GM18861 (cell line): ENCODE data around the gene PHF12.

ENCODE experiments used
- ATAC-seq: cut with Tn5 transposase; IDR thresholded peaks from one replicate; pipeline ENCODE4 v1.9.1; 2021; ENCODE audit not compliant: unreplicated experiment

PHF12 gene

DNA sequence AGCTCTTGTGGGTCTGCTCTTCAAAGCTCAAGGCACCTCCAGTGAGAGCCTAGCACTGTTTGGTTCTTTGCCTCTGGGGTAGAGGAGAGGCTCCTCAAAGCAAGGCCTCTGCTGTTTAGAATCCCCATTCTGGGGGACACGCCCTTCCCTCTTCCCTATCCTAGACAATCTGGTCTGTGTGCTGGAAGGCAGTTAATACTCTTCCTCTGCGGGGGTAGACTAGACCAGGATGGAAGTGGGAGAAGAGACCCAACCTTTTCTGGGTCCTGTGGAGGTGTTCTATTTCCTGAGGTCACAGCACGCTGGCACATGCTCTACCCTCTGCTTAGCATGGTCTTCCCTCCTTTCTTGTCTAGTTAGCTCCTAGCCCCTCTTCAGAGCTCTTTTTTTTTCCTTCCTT lies 88.8 kb downstream of the PHF12 start:
- ATAC-seq = no peak

DNA sequence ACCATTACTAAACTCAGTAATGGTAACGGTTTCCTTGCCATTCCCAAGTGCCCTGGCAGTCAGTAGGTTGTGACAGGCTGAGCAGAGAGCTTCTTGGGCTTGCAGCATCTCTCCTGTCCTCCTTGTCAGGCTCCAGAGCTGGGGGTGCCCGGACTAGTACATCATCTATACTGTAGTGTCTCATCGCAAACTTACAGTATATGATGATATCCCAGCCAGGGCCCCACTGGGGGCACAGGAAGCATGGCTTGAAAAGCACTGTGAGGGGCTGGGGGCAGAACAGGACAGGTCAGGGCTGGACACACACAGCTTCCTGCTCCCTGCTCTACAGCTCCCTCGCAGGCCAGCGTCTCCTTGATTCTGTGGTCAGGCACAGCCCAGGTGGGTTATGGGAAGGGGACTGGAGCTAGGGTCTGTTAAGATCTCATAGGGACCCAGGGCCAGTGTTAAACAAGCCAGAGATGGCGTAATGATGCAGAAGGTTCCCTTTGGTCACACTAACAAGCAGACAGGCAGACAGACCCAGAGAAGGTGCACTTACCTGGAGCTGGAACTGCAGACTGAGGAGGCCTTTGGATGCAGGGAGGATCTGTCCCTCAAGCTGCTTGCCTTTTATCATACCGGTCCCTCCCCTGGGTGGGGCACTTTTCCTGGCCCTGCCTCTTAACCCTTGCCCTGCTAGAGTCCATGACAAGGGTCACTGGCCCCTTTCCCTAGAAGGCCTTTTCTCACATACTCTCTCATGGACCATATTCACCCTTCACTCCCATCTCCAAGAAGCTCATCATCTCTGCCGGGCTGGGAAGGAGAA lies 89.7 kb downstream of the PHF12 start:
- no peak for ATAC-seq

DNA sequence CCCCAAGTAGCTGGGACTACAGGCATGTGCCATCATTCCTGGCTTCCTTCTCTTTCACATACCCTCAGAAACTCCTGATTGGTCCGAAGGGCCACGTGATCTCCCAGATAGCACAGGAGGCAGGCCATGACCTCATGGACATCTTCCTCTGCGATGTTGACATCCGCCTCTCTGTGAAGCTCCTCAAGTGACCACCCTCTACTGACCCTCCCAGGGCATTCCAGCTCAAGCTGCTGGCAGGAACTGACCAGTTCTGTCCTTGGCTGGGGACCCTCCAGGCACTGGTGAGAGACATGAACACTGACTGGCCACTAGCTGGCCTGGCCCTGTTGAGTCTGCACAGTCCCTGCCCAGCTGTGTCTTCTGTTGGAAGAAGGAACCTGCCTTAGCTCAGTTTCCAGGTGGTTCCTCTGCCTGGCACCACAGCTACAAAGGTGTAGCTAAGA lies 90.9 kb downstream of the PHF12 start:
- no peak for ATAC-seq

DNA sequence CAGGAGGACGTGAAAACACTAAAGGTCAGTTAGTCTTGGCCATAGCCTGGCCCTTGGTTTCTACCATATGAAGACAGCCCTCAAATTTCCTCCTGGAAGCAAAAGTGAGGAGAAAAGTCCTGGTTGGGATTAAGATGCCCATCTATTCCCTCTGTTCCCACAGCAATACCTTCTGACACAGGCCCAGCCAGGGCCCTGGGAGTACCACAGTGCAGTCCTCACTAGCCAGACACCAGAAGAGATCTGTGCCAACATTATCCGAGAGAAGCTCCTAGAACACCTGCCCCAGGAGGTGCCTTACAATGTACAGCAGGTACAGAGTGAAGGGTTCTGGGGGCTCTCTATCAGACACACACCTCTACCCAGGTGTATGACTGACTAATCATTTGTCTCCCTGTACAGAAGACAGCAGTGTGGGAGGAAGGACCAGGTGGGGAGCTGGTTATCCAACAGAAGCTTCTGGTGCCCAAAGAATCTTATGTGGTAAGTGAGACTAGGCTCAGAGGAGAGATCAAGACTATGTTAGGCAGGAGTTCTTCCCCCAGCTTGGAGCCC lies 92.4 kb downstream of the PHF12 start:
- ATAC-seq = no peak

DNA sequence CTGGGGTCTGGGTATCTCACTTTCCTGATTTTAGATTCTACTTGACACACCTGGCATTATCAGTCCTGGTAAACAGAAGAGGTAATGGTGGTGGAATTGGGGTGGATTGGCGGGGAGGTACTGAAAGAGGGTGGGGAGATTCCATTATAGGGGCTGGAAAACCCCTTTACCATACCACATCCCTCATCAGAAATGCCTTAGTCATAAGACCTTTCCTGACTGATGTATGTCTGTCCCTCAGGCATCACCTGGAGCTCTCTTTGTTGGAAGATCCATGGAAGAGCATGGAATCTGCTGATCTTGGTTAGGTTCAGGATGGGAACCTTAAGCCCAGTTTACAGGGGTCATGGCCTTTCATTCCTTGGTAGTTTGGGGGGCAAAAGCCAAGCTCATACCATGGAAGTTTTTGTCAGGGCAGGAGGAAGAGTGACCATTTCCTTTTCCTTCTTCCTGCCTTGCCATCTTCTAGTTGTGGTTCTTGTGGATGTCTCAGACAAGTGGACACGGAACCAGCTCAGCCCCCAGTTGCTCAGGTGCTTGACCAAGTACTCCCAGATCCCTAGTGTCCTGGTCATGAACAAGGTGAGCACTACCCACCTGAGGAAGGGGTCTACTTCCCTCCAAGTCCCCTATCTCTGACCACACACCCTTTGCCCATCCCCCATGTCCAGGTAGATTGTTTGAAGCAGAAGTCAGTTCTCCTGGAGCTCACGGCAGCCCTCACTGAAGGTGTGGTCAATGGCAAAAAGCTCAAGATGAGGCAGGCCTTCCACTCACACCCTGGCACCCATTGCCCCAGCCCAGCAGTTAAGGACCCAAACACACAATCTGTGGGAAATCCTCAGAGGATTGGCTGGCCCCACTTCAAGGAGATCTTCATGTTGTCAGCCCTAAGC lies 93.2 kb downstream of the PHF12 start:
- no peak for ATAC-seq

DNA sequence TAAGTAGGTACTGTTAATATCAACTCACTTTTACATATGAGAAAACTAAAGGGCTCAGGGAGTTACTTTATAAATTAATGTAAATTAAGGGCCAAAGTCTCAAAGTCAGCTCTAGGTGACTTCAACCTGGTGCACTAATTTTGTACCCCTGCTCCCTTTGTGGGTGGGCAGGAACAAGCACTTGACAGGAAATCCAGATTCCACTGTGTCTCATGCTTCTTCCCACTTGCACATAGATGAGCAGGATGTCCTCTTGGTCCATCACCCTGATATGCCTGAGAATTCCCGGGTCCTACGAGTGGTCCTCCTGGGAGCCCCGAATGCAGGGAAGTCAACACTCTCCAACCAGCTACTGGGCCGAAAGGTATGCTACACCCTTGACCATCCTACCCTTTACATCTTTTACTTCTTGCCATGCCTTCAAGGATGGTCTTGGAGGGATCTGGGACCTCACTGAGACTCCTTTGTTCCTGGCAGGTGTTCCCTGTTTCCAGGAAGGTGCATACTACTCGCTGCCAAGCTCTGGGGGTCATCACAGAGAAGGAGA lies 95.2 kb downstream of the PHF12 start:
- ATAC-seq = no peak

DNA sequence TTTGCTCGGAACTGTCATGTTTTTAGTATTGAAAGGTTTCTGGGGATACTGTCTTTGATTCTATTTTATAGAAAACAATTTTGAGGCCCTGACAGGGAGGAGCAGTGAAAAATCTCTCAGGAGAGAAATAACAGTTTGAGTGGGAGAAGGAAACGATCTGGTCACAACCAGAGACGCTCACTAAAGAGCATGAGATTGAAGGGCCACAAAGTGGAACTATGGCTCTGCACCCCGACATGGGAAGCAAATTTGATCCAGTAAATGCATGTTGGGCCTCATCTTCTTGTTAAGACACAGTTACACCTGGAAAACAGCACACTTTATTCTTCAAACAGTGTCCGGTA lies 96.0 kb downstream of the PHF12 start:
- no peak for ATAC-seq
